Cardiac muscle cell (in vitro differentiated cells and primary cell): ENCODE results near the gene BCLAF1. TPM values are rescaled to one million over a fixed set of nuclear protein-coding genes. Genes with fewer than 3 reads are reported as not detected.

ENCODE experiments used
- DNase-seq, 2 donors: peaks; one replicate each; pipeline versions ENCODE4 v3.0.0 to v3.0.0-alpha.2; 2010 to 2017; ENCODE audit warnings: low read depth in 1 of 2, low spot score in 1 of 2
- H3K27ac ChIP-seq: fragments of 200-600 bp; sonication (generic); 2 replicates; pipeline ENCODE4 v1.5.1; 2016
- H3K27me3 ChIP-seq: fragments of 200-600 bp; sonication (generic); 2 replicates; pipeline ENCODE4 v1.6.0; 2016; ENCODE audit warnings: control low read depth
- H3K36me3 ChIP-seq: fragments of 200-600 bp; sonication (generic); 2 replicates; pipeline ENCODE4 v1.5.1; 2016; ENCODE audit warnings: control low read depth
- H3K4me1 ChIP-seq: fragments of 200-600 bp; sonication (generic); 2 replicates; pipeline ENCODE4 v1.8.1; 2017; ENCODE audit warnings: low read depth, mild to moderate bottlenecking, mixed run types
- H3K4me3 ChIP-seq: fragments of 200-600 bp; sonication (generic); 2 replicates; pipeline ENCODE4 v1.5.1; 2016; ENCODE audit warnings: mild to moderate bottlenecking
- H3K9me3 ChIP-seq: fragments of 200-600 bp; sonication (generic); 2 replicates; pipeline ENCODE4 v1.5.1; 2017; ENCODE audit warnings: low read depth, mild to moderate bottlenecking, control low read depth
- CTCF ChIP-seq: IDR thresholded peaks from 2 replicates; pipeline ENCODE4 v1.5.1; 2012; ENCODE audit warnings: low read depth, mild to moderate bottlenecking, low read length
- polyA plus RNA-seq: library from polyadenylated mRNA; unstranded; fragments of >200 nt; fragmentation: Nextera tagmentation; extraction: Ambion mirVana; gene quantifications from 2 replicates; pipeline ENCODE4 v1.2.1, GENCODE V29; 2016
- total RNA-seq: library from RNA; depleted of rRNA; stranded (reverse); fragments of >200 nt; gene quantifications from 2 replicates; pipeline ENCODE4 v1.2.3, GENCODE V29; 2016

The BCLAF1 gene
- total and polyA plus RNA-seq, 2 experiments from 2014 or later, result 67.3 to 101 TPM

GRCh38 chr6:136232701-136233100 is 56.9 kb downstream of the BCLAF1 start:
- no peaks in the 10 kb centered on the region for H3K4me1 ChIP-seq

GRCh38 chr6:136230219-136230853 is 59.3 kb downstream of the BCLAF1 start:
- DNase-seq, result no peak
- Histone ChIP-seq H3K4me3 (no peak overlapping the region), H3K27me3 (no peaks in the 10 kb centered on the region), H3K36me3 (no peaks in the 10 kb centered on the region), H3K9me3 (no peaks in the 10 kb centered on the region), H3K4me1 (no peaks in the 10 kb centered on the region), H3K27ac (no peak overlapping the region)
- no peak for TF ChIP-seq CTCF

More at GRCh38 chr6:136232701-136233100, 56.9 kb downstream of the BCLAF1 start:
- Histone ChIP-seq H3K9me3 (no peaks in the 10 kb centered on the region), H3K27me3 (no peaks in the 10 kb centered on the region), H3K4me3 (no peak overlapping the region), H3K27ac (no peak overlapping the region), H3K36me3 (no peaks in the 10 kb centered on the region)
- no peak for TF ChIP-seq CTCF
- no peak for DNase-seq

- no peak for DNase-seq
- Histone ChIP-seq H3K4me3 (no peak overlapping the region), H3K27ac (no peak overlapping the region), H3K4me1 (no peaks in the 10 kb centered on the region), H3K27me3 (no peaks in the 10 kb centered on the region), H3K9me3 (no peaks in the 10 kb centered on the region), H3K36me3 (no peaks in the 10 kb centered on the region)
- no peak for TF ChIP-seq CTCF
Observed at GRCh38 chr6:136228814-136229213, 60.8 kb downstream of the BCLAF1 start.

- Histone ChIP-seq H3K4me3 (no peak overlapping the region), H3K27ac (no peak overlapping the region), H3K27me3 (no peaks in the 10 kb centered on the region), H3K9me3 (no peaks in the 10 kb centered on the region), H3K36me3 (no peaks in the 10 kb centered on the region), H3K4me1 (no peaks in the 10 kb centered on the region)
- TF ChIP-seq CTCF, result no peak
- no peak for DNase-seq
Observed at GRCh38 chr6:136226674-136227377, 62.8 kb downstream of the BCLAF1 start.

GRCh38 chr6:136226027-136226673 is 63.5 kb downstream of the BCLAF1 start:
- peak; percentile 67 to 78 for DNase-seq
- no peaks in the 10 kb centered on the region for H3K9me3 ChIP-seq
- no peaks in the 10 kb centered on the region for H3K27me3 ChIP-seq
- H3K4me3 ChIP-seq, result no peak overlapping the region
- TF ChIP-seq CTCF, result peak; percentile 100
- no peaks in the 10 kb centered on the region for H3K36me3 ChIP-seq
- no peak overlapping the region for H3K27ac ChIP-seq
- H3K4me1 ChIP-seq, result no peaks in the 10 kb centered on the region
